GM12864 (cell line): ENCODE measurements around the gene ACE.
"Not testable (repeated sequence)": the region's sequence is repeated elsewhere in the genome, so short reads cannot be mapped to it uniquely, and the experiment has no call there.

Source experiments
- DNase-seq: peaks from one replicate; pipeline ENCODE4 v3.0.0-alpha.2; 2011; ENCODE audit warnings: low read depth
- H3K4me3 ChIP-seq: 2 replicates; pipeline ENCODE4 v1.5.1; 2011; ENCODE audit warnings: mild to moderate bottlenecking, low read depth, low read length, control low read depth
- TF ChIP-seq, protein P1 (sequence below): IDR thresholded peaks from 2 replicates; pipeline ENCODE4 v1.5.1; 2011; ENCODE audit warnings: low read depth, mild to moderate bottlenecking, moderate library complexity, low read length, control low read depth, inconsistent platforms; ENCODE audit errors: missing control alignments

Gene ACE

DNA sequence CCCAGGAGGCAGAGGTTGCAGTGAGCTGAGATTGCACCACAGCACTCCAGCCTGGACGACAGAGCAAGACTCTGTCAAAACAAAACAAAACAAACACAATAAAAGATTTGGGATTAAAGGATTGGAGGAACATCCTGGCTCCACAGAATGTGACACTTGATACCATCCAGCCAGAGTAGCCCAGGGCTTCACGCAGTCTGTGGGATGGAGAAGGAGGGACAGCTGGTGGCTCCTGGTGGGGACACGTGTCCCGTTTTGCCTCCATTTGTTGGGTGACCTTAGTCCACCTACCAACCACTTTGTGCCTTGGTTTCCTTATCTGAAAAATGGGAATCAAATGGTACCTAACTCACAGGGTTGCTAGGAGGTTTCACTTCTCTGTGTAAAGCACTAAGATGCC lies 18.4 kb upstream of the ACE start:
- DNase-seq: no peak
- TF ChIP-seq, protein P1, sequence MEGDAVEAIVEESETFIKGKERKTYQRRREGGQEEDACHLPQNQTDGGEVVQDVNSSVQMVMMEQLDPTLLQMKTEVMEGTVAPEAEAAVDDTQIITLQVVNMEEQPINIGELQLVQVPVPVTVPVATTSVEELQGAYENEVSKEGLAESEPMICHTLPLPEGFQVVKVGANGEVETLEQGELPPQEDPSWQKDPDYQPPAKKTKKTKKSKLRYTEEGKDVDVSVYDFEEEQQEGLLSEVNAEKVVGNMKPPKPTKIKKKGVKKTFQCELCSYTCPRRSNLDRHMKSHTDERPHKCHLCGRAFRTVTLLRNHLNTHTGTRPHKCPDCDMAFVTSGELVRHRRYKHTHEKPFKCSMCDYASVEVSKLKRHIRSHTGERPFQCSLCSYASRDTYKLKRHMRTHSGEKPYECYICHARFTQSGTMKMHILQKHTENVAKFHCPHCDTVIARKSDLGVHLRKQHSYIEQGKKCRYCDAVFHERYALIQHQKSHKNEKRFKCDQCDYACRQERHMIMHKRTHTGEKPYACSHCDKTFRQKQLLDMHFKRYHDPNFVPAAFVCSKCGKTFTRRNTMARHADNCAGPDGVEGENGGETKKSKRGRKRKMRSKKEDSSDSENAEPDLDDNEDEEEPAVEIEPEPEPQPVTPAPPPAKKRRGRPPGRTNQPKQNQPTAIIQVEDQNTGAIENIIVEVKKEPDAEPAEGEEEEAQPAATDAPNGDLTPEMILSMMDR: no peak
- no peak overlapping the region for H3K4me3 ChIP-seq

DNA sequence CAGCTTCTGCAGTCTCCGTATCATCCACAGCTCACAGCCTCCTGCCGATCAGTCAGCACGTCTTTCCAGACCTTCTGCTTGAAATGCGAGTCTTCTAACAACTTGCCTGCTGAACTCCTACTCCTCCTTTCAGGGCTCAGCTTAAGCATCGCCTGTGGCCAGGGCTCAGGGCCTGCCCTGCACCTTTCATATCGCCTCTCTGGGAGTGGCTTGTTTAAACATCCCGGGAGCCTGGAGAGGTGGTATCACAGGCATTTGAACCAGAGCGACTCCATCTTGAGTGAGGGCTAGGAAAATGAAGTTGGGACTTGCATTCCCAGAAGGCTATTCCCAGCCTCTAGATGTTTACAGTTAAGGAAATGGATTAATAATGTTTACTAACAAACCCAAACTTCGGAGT lies 16.8 kb upstream of the ACE start:
- no peak for DNase-seq
- TF ChIP-seq, protein P1: no peak
- no peak overlapping the region for H3K4me3 ChIP-seq

DNA sequence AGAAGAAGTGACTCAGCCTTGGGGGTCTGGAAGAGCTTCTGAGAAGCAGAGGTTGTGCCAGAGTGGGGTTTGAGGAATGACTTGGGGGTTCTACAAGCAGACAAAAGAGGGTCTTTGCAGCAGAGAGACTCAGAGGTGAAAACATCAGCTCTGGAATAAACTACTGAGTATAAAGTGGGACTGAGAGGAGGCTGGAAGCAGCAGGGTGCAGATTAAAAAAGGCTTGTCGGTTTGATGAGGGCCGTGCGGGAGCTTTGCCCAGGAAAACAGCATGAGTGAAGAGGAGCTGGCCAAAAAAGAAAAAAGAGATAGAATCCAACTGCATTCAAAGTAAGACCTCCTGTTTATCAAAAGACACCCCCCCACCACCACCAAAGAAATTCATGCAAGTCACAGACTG lies 13.1 kb upstream of the ACE start:
- TF ChIP-seq, protein P1: no peak
- no peak for DNase-seq
- H3K4me3 ChIP-seq: no peak overlapping the region

DNA sequence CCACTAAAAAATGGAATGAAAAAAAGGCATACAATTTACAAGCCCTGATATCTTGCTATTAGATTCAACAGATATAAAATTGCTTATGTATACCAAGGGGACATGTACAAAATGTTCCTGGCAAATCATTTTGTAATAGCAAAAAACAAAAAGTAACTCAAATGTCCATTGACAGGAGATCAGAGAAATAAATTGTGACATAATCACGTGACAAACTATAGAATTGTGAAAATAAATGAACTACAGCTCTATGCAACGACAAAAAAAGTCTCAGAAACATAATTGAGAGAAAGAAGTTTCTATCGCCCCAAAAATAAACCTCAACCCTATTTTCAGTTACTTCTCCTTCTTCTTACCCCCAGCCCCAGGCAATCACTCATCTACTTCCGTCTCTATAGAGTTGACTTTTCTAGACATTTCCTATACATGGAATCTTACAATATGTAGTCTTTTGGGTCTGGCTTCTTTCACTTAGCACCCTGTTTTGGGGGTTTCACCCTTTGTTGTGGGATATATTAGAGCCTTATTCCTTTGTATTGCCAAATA lies 12.1 kb upstream of the ACE start:
- TF ChIP-seq, protein P1: no peak
- no peak overlapping the region for H3K4me3 ChIP-seq
- no peak for DNase-seq

DNA sequence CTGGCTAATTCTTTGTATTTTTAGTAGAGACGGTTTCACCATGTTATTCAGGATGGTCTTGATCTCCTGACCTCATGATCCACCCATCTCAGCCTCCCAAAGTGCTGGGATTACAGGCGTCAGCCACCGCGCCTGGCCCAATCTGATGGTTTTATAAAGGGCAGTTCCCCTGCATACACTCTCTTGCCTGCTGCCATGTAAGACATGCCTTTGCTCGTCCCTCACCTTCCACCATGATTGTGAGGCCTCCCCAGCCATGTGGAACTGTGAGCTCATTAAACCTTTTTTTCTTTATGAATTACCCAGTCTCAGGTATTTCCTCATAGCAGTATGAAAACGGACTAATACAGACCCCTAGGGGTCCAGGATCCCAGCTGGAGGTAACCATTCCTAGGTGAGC lies 8.8 kb upstream of the ACE start:
- H3K4me3 ChIP-seq, DNase-seq: not testable (repeated sequence)

DNA sequence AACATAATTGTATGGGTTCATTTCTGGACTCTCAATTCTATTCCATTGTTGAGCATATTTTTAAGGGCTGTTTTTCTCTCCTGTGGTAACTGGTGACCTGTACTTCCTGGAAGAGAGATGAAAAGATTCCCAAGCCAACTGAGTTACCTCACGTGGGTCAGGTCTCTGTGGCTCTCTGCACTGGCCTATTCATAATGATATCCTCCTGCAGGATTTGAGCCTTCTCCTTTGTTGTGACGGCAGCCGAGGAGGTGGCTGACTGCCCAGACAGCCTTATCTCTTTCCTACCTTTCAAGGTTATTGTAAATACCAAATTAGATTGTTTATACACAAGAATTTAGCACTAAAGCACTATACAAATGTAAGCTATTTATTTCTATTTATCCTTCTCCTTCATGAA lies 2.7 kb upstream of the ACE start:
- TF ChIP-seq, protein P1: no peak
- DNase-seq: no peak
- no peak overlapping the region for H3K4me3 ChIP-seq

DNA sequence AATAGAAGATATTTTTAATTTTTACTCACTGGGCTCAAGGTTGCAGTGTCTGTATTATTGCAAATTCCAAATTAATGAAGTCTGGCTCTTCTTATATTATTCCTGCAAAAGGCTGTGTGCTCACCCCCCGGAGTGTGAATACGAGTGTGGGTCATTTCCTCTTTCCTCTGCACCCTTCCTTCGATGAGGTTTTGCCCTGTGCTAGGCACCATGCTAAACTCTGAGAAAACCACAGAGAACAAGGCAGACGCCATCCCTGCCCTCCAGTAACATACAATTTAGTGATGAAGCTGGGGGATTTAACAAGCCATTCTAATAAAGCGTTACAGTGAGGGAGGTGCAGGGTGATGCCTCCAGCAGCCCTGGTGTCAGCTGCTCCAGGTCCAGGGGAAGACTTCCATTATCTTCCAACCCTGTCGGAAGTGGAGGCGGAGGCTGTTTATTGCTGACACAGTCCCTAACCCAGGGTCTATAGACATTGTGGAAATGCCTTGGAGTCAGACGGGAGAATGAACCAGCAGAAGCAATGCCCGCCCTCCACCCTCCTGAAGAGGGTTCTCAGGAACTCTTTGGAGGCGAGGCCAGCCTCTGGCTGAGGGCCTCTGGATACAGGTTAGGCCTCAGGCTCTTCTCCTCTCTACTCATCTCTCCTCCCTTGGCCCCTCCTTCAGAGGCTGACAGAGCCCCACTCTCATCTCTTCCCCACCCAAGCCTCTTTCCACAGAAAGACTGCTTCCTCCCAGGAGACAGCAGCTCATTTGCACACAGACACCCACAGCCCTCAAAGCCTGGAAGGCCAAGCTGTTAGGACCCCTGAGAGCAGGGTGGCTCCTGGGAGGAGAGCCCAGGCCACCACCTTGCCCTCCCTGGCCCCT lies 2.0 kb upstream of the ACE start:
- no peak for DNase-seq
- H3K4me3 ChIP-seq: no peak overlapping the region
- TF ChIP-seq, protein P1: no peak
